ENCODE results near the gene DDX3Y.

Gene DDX3Y

DNA sequence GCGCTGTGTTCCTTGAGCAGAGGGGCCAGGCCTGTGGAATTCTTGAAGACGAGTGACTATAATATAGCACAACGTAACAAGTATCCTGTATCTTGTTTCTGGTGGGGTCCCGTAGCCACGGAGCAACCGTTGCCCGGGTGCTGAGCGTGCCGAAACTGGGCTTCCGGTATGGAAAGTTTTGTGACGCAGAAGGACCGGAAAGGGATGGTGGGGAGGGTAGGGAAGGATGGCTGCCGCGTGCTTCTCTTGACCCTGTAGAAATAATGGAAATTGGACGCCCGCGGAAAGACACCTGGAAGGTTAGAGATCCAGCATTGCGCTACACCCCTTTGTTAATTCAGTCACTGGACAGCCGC is 827 bp downstream of the DDX3Y start:
- DNase-seq: peak; percentile 83
- Histone ChIP-seq H3K18ac (ENCODE audit: low read length) (peak overlapping the region; percentile 63), H3K4me1 (ENCODE audit: control insufficient read depth, low read depth, low read length) (no peaks in the 10 kb centered on the region), H3K27ac (ENCODE audit: low read depth, low read length) (peak overlapping the region; percentile 83), H2AK5ac (ENCODE audit: low read length) (no peak overlapping the region), H3K56ac (ENCODE audit: low read length) (peak overlapping the region; percentile 96), H3K79me1 (ENCODE audit: low read length) (no peaks in the 10 kb centered on the region), H3K36me3 (ENCODE audit: control insufficient read depth, insufficient read depth, low read length) (no peaks in the 10 kb centered on the region), H3K4me2 (ENCODE audit: low read length) (no peak overlapping the region), H3K23ac (ENCODE audit: low read length) (no peak overlapping the region), H3K9ac (ENCODE audit: low read length) (peak overlapping the region; percentile 96), H2BK15ac (replicated peaks; ENCODE audit: low read depth) (no peak overlapping the region), H3K79me2 (ENCODE audit: control insufficient read depth, insufficient read depth, low read length) (peaks cover 39% of the 10 kb centered on the region), H2BK120ac (ENCODE audit: low read depth, low read length) (no peak overlapping the region), H3K4ac (ENCODE audit: low read depth, low read length) (peak overlapping the region; percentile 87), H2BK5ac (ENCODE audit: low read length) (no peak overlapping the region), H4K5ac (ENCODE audit: low read length) (no peak overlapping the region), H3K27me3 (ENCODE audit: insufficient read depth, low read length, poor library complexity) (no peaks in the 10 kb centered on the region), H4K8ac (ENCODE audit: low read depth, low read length) (no peak overlapping the region), H3K4me3 (ENCODE audit: low read length) (peak overlapping the region; percentile 92)
- WGBS (ENCODE audit: extremely low coverage, insufficient coverage, low lambda C conversion rate): no CpG with 5 or more reads among the region's 19 CpGs

DNA sequence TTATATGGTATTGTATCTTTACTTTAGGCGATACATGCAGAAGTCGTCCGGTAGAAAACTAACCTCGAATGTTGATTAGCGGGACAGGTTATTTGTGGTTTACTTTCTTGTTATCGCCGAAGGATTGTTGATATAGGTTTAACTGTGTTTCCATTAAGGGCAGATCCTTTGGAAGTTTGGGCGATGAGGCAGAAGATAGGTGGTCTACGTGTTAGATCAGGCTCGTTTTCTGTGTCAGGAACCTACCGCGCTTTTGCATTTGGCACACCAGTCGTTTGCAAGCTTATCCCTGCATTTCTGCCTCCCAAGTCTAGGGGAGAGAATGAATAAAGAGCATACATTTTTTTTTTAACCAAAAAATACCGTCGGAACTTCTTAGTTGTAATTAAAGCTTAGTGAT is 1.2 kb downstream of the DDX3Y start:
- H2BK15ac ChIP-seq (replicated peaks; ENCODE audit: low read depth): no peak overlapping the region
- H3K27me3 ChIP-seq (ENCODE audit: insufficient read depth, low read length, poor library complexity): no peaks in the 10 kb centered on the region
- WGBS (ENCODE audit: extremely low coverage, insufficient coverage, low lambda C conversion rate): no CpG with 5 or more reads among the region's 15 CpGs
- no peak overlapping the region for H3K4me2 ChIP-seq (ENCODE audit: low read length)
- peak overlapping the region; percentile 80 for H3K9ac ChIP-seq (ENCODE audit: low read length)
- H2BK5ac ChIP-seq (ENCODE audit: low read length): no peak overlapping the region
- no peak overlapping the region for H2BK120ac ChIP-seq (ENCODE audit: low read depth, low read length)
- no peaks in the 10 kb centered on the region for H3K36me3 ChIP-seq (ENCODE audit: control insufficient read depth, insufficient read depth, low read length)
- no peaks in the 10 kb centered on the region for H3K4me1 ChIP-seq (ENCODE audit: control insufficient read depth, low read depth, low read length)
- H3K27ac ChIP-seq (ENCODE audit: low read depth, low read length): no peak overlapping the region
- H3K4ac ChIP-seq (ENCODE audit: low read depth, low read length): peak overlapping the region; percentile 87
- no peak overlapping the region for H3K18ac ChIP-seq (ENCODE audit: low read length)
- no peak overlapping the region for H2AK5ac ChIP-seq (ENCODE audit: low read length)
- no peak overlapping the region for H4K5ac ChIP-seq (ENCODE audit: low read length)
- no peaks in the 10 kb centered on the region for H3K79me1 ChIP-seq (ENCODE audit: low read length)
- peaks cover 39% of the 10 kb centered on the region for H3K79me2 ChIP-seq (ENCODE audit: control insufficient read depth, insufficient read depth, low read length)
- no peak overlapping the region for H3K23ac ChIP-seq (ENCODE audit: low read length)
- H3K4me3 ChIP-seq (ENCODE audit: low read length): peak overlapping the region; percentile 92
- DNase-seq: peak; percentile 26
- peak overlapping the region; percentile 88 for H3K56ac ChIP-seq (ENCODE audit: low read length)
- H4K8ac ChIP-seq (ENCODE audit: low read depth, low read length): no peak overlapping the region

DNA sequence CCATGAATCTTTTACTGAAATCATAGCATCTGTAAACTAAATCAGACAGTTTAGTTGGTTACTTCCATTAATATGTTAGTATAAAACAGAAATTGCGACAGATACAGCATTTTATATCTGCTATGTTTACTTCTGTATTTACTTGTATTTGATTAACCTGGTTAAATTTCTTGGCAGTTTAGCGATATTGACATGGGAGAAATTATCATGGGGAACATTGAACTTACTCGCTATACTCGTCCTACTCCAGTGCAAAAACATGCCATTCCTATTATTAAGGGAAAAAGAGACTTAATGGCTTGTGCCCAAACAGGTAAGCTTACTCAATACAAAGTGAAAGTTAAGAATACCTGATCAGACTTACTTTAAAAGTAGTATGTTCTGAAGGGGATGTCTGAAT is 8.9 kb downstream of the DDX3Y start:
- Histone ChIP-seq H4K8ac (ENCODE audit: low read depth, low read length) (no peak overlapping the region), H2AK5ac (ENCODE audit: low read length) (no peak overlapping the region), H3K4me3 (ENCODE audit: low read length) (no peak overlapping the region), H3K4ac (ENCODE audit: low read depth, low read length) (no peak overlapping the region), H3K36me3 (ENCODE audit: control insufficient read depth, insufficient read depth, low read length) (no peaks in the 10 kb centered on the region), H2BK5ac (ENCODE audit: low read length) (no peak overlapping the region), H3K56ac (ENCODE audit: low read length) (no peak overlapping the region), H3K18ac (ENCODE audit: low read length) (no peak overlapping the region), H3K23ac (ENCODE audit: low read length) (no peak overlapping the region), H2BK120ac (ENCODE audit: low read depth, low read length) (no peak overlapping the region), H4K5ac (ENCODE audit: low read length) (no peak overlapping the region), H3K9ac (ENCODE audit: low read length) (no peak overlapping the region), H3K4me1 (ENCODE audit: control insufficient read depth, low read depth, low read length) (no peaks in the 10 kb centered on the region), H3K27ac (ENCODE audit: low read depth, low read length) (no peak overlapping the region), H3K79me1 (ENCODE audit: low read length) (no peaks in the 10 kb centered on the region), H3K79me2 (ENCODE audit: control insufficient read depth, insufficient read depth, low read length) (peaks cover 11% of the 10 kb centered on the region), H3K4me2 (ENCODE audit: low read length) (no peak overlapping the region), H2BK15ac (replicated peaks; ENCODE audit: low read depth) (no peak overlapping the region), H3K27me3 (ENCODE audit: insufficient read depth, low read length, poor library complexity) (no peaks in the 10 kb centered on the region)
- no CpG with 5 or more reads among the region's 4 CpGs for WGBS (ENCODE audit: extremely low coverage, insufficient coverage, low lambda C conversion rate)
- no peak for DNase-seq

DNA sequence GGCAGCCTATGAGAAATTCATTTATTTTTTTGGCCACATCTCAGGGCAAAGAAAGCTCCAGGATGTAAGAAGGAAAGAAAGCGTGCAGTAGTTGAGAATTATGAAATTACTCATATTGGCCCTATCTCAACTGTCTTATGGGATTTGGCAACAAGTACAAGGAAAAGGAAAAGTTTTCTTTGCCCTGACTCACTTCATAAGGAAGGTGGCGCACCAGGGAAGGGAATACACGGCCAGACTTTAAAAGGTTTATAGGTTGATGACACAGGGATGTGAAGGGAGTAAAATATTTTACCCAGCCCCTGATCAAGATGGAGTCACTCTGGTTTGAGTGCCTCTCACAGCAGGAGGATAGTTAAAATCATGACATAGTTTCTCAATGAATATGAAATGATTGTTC is 23.4 kb downstream of the DDX3Y start:
- H3K56ac ChIP-seq (ENCODE audit: low read length): no peak overlapping the region
- H3K4ac ChIP-seq (ENCODE audit: low read depth, low read length): no peak overlapping the region
- no peaks in the 10 kb centered on the region for H3K4me1 ChIP-seq (ENCODE audit: control insufficient read depth, low read depth, low read length)
- no peak overlapping the region for H3K23ac ChIP-seq (ENCODE audit: low read length)
- no peak overlapping the region for H2AK5ac ChIP-seq (ENCODE audit: low read length)
- no peak overlapping the region for H2BK120ac ChIP-seq (ENCODE audit: low read depth, low read length)
- WGBS (ENCODE audit: extremely low coverage, insufficient coverage, low lambda C conversion rate): no CpG with 5 or more reads among the region's 3 CpGs
- no peaks in the 10 kb centered on the region for H3K79me2 ChIP-seq (ENCODE audit: control insufficient read depth, insufficient read depth, low read length)
- DNase-seq: peak; percentile 40
- H3K4me3 ChIP-seq (ENCODE audit: low read length): no peak overlapping the region
- H4K8ac ChIP-seq (ENCODE audit: low read depth, low read length): no peak overlapping the region
- no peaks in the 10 kb centered on the region for H3K36me3 ChIP-seq (ENCODE audit: control insufficient read depth, insufficient read depth, low read length)
- H3K9ac ChIP-seq (ENCODE audit: low read length): no peak overlapping the region
- H3K27ac ChIP-seq (ENCODE audit: low read depth, low read length): no peak overlapping the region
- H2BK15ac ChIP-seq (replicated peaks; ENCODE audit: low read depth): no peak overlapping the region
- H3K79me1 ChIP-seq (ENCODE audit: low read length): no peaks in the 10 kb centered on the region
- H3K4me2 ChIP-seq (ENCODE audit: low read length): no peak overlapping the region
- no peak overlapping the region for H3K18ac ChIP-seq (ENCODE audit: low read length)
- no peak overlapping the region for H4K5ac ChIP-seq (ENCODE audit: low read length)
- no peak overlapping the region for H2BK5ac ChIP-seq (ENCODE audit: low read length)
- H3K27me3 ChIP-seq (ENCODE audit: insufficient read depth, low read length, poor library complexity): no peaks in the 10 kb centered on the region

DNA sequence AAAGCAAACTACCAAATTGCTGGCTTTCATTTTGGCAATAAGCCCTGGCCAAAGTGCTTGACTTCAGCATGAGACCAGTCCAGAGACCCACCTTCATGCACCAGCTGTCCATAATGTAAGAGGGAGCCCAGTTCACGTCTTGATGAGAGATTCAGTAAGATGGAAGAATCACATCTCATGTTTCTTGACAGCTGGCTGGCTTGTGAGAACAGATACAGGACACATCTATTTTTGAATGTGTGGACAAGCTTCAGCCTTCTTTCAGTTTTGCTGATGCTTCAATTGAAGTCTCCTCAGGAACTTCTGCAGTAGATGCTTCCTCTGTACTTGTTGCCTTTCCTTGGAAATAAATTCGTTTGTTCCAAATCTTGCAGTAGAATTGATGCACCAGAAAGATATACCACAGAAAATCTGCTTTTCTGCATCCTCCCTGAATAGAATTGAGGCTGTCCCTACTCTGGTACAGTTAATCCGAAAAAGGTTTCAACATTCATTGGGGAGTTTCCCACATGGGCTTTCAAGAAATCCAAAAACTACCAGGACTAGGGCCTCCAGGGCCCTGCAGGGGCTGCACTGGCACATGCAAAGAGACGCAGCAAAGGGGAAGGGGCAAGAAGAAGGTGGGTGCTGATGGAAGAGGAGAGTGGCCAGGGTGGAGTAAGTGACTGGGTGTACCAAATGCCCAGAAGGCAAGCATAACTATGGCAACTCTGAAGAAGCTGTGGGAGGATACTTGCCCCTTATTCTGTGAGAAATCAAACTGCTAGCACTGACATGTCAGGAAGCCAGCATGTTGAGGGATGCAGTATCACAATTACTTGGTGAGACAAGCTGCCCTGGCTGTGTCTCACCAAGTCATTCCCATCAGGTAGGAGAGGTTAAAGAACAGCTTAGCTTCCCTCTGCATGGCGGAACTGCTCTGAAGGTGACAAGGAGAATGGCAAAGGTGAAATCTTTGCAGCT is 37.3 kb downstream of the DDX3Y start:
- H3K27ac ChIP-seq (ENCODE audit: low read depth, low read length): no peak overlapping the region
- no peak overlapping the region for H2BK120ac ChIP-seq (ENCODE audit: low read depth, low read length)
- no peak overlapping the region for H3K18ac ChIP-seq (ENCODE audit: low read length)
- H3K4me3 ChIP-seq (ENCODE audit: low read length): no peak overlapping the region
- no peaks in the 10 kb centered on the region for H3K36me3 ChIP-seq (ENCODE audit: control insufficient read depth, insufficient read depth, low read length)
- H3K27me3 ChIP-seq (ENCODE audit: insufficient read depth, low read length, poor library complexity): no peaks in the 10 kb centered on the region
- H2BK15ac ChIP-seq (replicated peaks; ENCODE audit: low read depth): no peak overlapping the region
- no peak overlapping the region for H2AK5ac ChIP-seq (ENCODE audit: low read length)
- no peaks in the 10 kb centered on the region for H3K79me1 ChIP-seq (ENCODE audit: low read length)
- H3K56ac ChIP-seq (ENCODE audit: low read length): no peak overlapping the region
- H3K4me1 ChIP-seq (ENCODE audit: control insufficient read depth, low read depth, low read length): no peaks in the 10 kb centered on the region
- H3K4ac ChIP-seq (ENCODE audit: low read depth, low read length): no peak overlapping the region
- no peaks in the 10 kb centered on the region for H3K79me2 ChIP-seq (ENCODE audit: control insufficient read depth, insufficient read depth, low read length)
- no peak for DNase-seq
- no peak overlapping the region for H3K9ac ChIP-seq (ENCODE audit: low read length)
- no peak overlapping the region for H3K23ac ChIP-seq (ENCODE audit: low read length)
- no peak overlapping the region for H4K5ac ChIP-seq (ENCODE audit: low read length)
- no peak overlapping the region for H4K8ac ChIP-seq (ENCODE audit: low read depth, low read length)
- WGBS (ENCODE audit: extremely low coverage, insufficient coverage, low lambda C conversion rate): no CpG with 5 or more reads among the region's 5 CpGs
- H2BK5ac ChIP-seq (ENCODE audit: low read length): no peak overlapping the region
- H3K4me2 ChIP-seq (ENCODE audit: low read length): no peak overlapping the region

Data from mesendoderm (in vitro differentiated cells).